Ecto neural progenitor cell (in vitro differentiated cells): Measurements from ENCODE around the gene RHBDL1.
A peak's percentile ranks its signal among the peaks of the same experiment; 100 is the strongest.
"Not testable (repeated sequence)": the region's sequence is repeated elsewhere in the genome, so short reads cannot be mapped to it uniquely, and the experiment has no call there.

Source experiments
- DNase-seq: peaks from one replicate; pipeline ENCODE4 v3.0.0-alpha.2; 2018; ENCODE audit warnings: low spot score

RHBDL1 gene

GRCh38 chr16:706189-707061 lies 31.0 kb downstream of the RHBDL1 start:
- DNase-seq, result no peak

GRCh38 chr16:707062-707538 lies 31.6 kb downstream of the RHBDL1 start:
- no peak for DNase-seq

- no peak for DNase-seq
These were observed 32.5 kb downstream of the RHBDL1 start for GRCh38 chr16:708019-708418.

GRCh38 chr16:708959-709358 lies 33.5 kb downstream of the RHBDL1 start:
- no peak for DNase-seq

- DNase-seq, result peak; percentile 91
These were observed 34.4 kb downstream of the RHBDL1 start for GRCh38 chr16:709566-710499.

GRCh38 chr16:710500-711075 lies 35.1 kb downstream of the RHBDL1 start:
- no peak for DNase-seq

GRCh38 chr16:711084-711483 lies 35.6 kb downstream of the RHBDL1 start:
- no peak for DNase-seq

GRCh38 chr16:711548-712320 lies 36.3 kb downstream of the RHBDL1 start:
- DNase-seq, result peak; percentile 90

GRCh38 chr16:712740-713250 lies 37.3 kb downstream of the RHBDL1 start:
- DNase-seq, result not testable (repeated sequence)

- no peak for DNase-seq
These were observed 38.6 kb downstream of the RHBDL1 start for GRCh38 chr16:714079-714478.

GRCh38 chr16:714558-715476 lies 39.3 kb downstream of the RHBDL1 start, which contains the start of gene METRN:
METRN (plus strand) TSS chr16:715118; CDS start chr16:715290, 172 bp downstream.
- DNase-seq, result peak; percentile 95

GRCh38 chr16:715477-716199 lies 40.2 kb downstream of the RHBDL1 start:
- no peak for DNase-seq

GRCh38 chr16:716200-716568 lies 40.7 kb downstream of the RHBDL1 start:
- peak; percentile 92 for DNase-seq

- DNase-seq, result no peak
These were observed 41.4 kb downstream of the RHBDL1 start for GRCh38 chr16:716768-717325.

- DNase-seq, result no peak
These were observed 42.2 kb downstream of the RHBDL1 start for GRCh38 chr16:717450-718245.

GRCh38 chr16:718389-718788 lies 42.9 kb downstream of the RHBDL1 start:
- DNase-seq, result no peak

GRCh38 chr16:718922-719321 lies 43.5 kb downstream of the RHBDL1 start:
- no peak for DNase-seq

- DNase-seq, result no peak
These were observed 44.5 kb downstream of the RHBDL1 start for GRCh38 chr16:719815-720446.
